ENCODE measurements around the gene ADCY9. TPM values are rescaled to one million over a fixed set of nuclear protein-coding genes. Genes with fewer than 3 reads are reported as not detected.

ADCY9 gene
- 4.9 and 9.2 TPM in 2 replicates for total RNA-seq

GRCh38 chr16:4116325-4117249 is at the start of gene ADCY9:
TSS of gene ADCY9 (minus strand) at chr16:4116442. CDS start at chr16:4115442, 1,000 bp downstream.

Other genes with a start within 250 kb of the ADCY9 start
- gene CREBBP, start 235.7 kb downstream of the ADCY9 start, total RNA-seq: 12.1 and 14.0 TPM in 2 replicates
- not detected in 2 replicates for gene SRL, start 125.6 kb upstream of the ADCY9 start, total RNA-seq
- 10.5 and 17.1 TPM in 2 replicates for gene TFAP4, start 156.6 kb upstream of the ADCY9 start, total RNA-seq
- gene GLIS2, start 199.6 kb upstream of the ADCY9 start, total RNA-seq: 2.1 and 3.2 TPM in 2 replicates
- gene PAM16, start 234.9 kb upstream of the ADCY9 start, total RNA-seq: 50.7 and 59.3 TPM in 2 replicates

All from airway epithelial cell (primary cell).